Mucosa of descending colon (tissue), 3 donors: ENCODE results near the gene CACFD1. TPM values are rescaled to one million over a fixed set of nuclear protein-coding genes. Genes with fewer than 3 reads are reported as not detected.

Experiments
- ATAC-seq: fragments of 200-7000 bp; cut with Tn5 transposase; one replicate; pipeline ENCODE4 v1.9.1; 2020; ENCODE audit warnings: mild to moderate bottlenecking, moderate library complexity
- DNase-seq, 3 donors: peaks; one replicate each; pipeline ENCODE4 v3.0.0-alpha.2; 2020
- H3K36me3 ChIP-seq: fragments of 200-600 bp; one replicate; pipeline ENCODE4 v1.8.0; 2021; ENCODE audit warnings: low read depth, mild to moderate bottlenecking
- H3K4me1 ChIP-seq: fragments of 200-600 bp; one replicate; pipeline ENCODE4 v1.8.0; 2021; ENCODE audit warnings: low read depth, mild to moderate bottlenecking
- H3K4me3 ChIP-seq: fragments of 200-600 bp; one replicate; pipeline ENCODE4 v1.8.0; 2021; ENCODE audit warnings: mild to moderate bottlenecking
- H3K9me3 ChIP-seq: fragments of 200-600 bp; one replicate; pipeline ENCODE4 v1.8.0; 2021; ENCODE audit warnings: mild to moderate bottlenecking
- intact Hi-C, 2 donors: fragments of 100-400 bp; cut with DNase I in 1 of 2; cut with micrococcal nuclease in 1 of 2; formaldehyde crosslinking; loops; one replicate each; pipeline versions ENCODE4 v1.11.0 to v1.11.1; 2022; cut with DNase I, micrococcal nuclease
- total RNA-seq, 3 donors: library from RNA; stranded (reverse); fragmentation: NEBNext Ultra II Directional in 2 of 3; extraction: Animal tissue kit (Norgen Biotek cat#: 25700) in 2 of 3; gene quantifications; one replicate each; pipeline versions ENCODE4 v1.2.1 to v1.2.4, GENCODE V29; 2021 to 2023
- TF ChIP-seq, protein P1 (sequence below): fragments of 200-600 bp; IDR thresholded peaks from one replicate; pipeline ENCODE4 v1.8.0; 2022; ENCODE audit warnings: antibody characterized with exemption, mild to moderate bottlenecking
- donor health status: DM: no; HTN: no; CAD: no; lungs with moderate emphysema.
- donor health status: DM: no; HTN: no; CAD: no.
- donor health status: DM: no; HTN: yes; CAD: no.

CACFD1 gene
- total RNA-seq, 3 donors from 2014 or later, result 42.7 to 84.2 (median 54.1) TPM

- intact Hi-C loops, result no loop called here
- Histone ChIP-seq H3K4me1 (peaks cover 9% of the 10 kb centered on the region), H3K4me3 (no peak overlapping the region), H3K36me3 (no peaks in the 10 kb centered on the region), H3K9me3 (no peaks in the 10 kb centered on the region)
- DNase-seq (peak in 1 of 3 donors; percentile 2), ATAC-seq (no peak)
- TF ChIP-seq, protein P1, sequence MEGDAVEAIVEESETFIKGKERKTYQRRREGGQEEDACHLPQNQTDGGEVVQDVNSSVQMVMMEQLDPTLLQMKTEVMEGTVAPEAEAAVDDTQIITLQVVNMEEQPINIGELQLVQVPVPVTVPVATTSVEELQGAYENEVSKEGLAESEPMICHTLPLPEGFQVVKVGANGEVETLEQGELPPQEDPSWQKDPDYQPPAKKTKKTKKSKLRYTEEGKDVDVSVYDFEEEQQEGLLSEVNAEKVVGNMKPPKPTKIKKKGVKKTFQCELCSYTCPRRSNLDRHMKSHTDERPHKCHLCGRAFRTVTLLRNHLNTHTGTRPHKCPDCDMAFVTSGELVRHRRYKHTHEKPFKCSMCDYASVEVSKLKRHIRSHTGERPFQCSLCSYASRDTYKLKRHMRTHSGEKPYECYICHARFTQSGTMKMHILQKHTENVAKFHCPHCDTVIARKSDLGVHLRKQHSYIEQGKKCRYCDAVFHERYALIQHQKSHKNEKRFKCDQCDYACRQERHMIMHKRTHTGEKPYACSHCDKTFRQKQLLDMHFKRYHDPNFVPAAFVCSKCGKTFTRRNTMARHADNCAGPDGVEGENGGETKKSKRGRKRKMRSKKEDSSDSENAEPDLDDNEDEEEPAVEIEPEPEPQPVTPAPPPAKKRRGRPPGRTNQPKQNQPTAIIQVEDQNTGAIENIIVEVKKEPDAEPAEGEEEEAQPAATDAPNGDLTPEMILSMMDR, result no peak
Observed at GRCh38 chr9:133495327-133496293, 35.8 kb downstream of the CACFD1 start.

- H3K36me3 ChIP-seq, result no peaks in the 10 kb centered on the region
- DNase-seq (peak in 1 of 3 donors; percentile 44), ATAC-seq (no peak)
- peaks cover 8% of the 10 kb centered on the region for H3K9me3 ChIP-seq
- H3K4me1 ChIP-seq, result peaks cover 9% of the 10 kb centered on the region
- TF ChIP-seq, protein P1, result no peak
- H3K4me3 ChIP-seq, result no peak overlapping the region
- intact Hi-C loops, result no loop called here
Observed at GRCh38 chr9:133496861-133497842, 37.4 kb downstream of the CACFD1 start.

DNA sequence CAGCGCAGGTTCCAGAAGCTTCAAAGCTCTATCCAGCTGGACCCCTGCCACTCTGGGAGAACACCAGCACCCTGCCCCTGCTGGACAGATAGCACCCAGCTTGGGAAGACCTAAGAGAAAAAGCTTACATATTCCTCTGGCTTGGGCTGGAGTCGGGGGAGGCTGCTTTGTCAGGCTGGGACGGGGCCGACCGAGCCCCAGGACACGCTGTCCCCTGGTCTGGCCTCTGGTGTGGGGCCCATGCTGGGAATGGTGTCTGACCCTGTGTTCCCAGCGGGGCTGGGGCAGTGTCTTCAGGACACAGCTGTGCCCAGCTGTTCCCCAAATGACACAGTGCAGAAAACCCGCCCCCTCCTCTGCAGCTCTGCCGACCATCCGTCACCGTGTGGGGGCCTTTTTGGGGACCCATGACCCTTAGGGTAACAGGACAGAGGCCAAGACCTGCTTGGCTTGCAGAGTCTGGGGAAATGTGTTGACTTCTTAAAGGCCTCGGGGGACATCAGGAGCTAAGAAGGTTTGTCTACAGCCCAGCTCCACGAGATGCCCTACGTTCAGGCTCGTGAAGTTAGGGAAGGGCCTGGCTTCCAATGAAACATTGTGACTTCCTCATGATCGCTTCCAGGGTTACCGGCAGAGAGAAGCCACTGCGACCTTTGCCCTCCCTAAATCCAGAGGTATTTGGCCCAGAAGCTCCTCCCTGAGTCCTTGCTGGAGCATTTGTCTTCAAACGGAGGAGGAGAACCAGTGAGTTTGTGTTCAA, 39.5 kb downstream of the CACFD1 start:
- TF ChIP-seq, protein P1, result no peak
- H3K4me3 ChIP-seq, result no peak overlapping the region
- DNase-seq (peak in 1 of 3 donors; percentile 36), ATAC-seq (peak; percentile 23)
- peaks cover 9% of the 10 kb centered on the region for H3K4me1 ChIP-seq
- H3K9me3 ChIP-seq, result peaks cover 15% of the 10 kb centered on the region
- intact Hi-C loops, result no loop called here
- H3K36me3 ChIP-seq, result no peaks in the 10 kb centered on the region

DNA sequence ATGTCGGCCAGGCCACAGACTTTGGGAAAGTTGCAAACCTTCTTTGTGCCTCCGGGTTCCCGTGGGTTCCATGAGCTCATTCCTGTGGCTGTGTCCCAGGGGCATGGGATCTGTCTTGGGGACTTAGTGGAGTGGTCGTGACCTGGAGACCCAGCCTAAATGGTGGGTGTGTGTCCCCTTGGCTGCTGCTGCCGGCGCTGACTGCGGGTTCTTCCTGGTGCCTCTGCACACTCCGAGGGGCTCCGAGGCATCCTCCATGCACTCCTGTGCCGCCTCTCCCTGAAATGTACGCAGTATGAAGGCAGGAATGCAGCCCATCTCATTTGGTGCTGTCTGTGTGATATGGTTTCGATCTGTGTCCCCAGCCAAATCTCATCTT, 40.1 kb downstream of the CACFD1 start:
- intact Hi-C loops, result no loop called here
- DNase-seq, result peak in 1 of 3 donors; percentile 23
- no peak for ATAC-seq
- peaks cover 9% of the 10 kb centered on the region for H3K4me1 ChIP-seq
- no peak overlapping the region for H3K4me3 ChIP-seq
- no peaks in the 10 kb centered on the region for H3K36me3 ChIP-seq
- TF ChIP-seq, protein P1, result no peak
- H3K9me3 ChIP-seq, result peaks cover 15% of the 10 kb centered on the region

DNA sequence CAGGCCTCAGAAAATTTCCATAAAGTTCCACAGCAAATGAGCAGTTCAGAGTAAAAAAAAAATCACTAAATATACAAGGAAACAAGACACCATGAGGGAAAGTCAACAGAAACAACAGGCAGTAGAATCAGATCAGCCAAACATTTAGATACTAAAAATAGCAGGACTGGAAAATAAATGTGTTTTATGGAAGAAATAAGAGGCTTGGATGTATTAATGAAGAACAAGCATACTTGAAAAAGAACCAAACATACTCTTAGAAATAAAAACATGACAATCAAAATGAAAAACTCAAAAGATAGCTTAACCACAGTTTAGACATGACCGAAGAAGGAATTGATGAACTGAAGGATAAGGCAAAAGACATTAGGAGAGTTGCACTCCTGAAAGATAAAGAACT, 42.3 kb downstream of the CACFD1 start:
- no peak for ATAC-seq
- H3K36me3 ChIP-seq, result no peaks in the 10 kb centered on the region
- H3K4me3 ChIP-seq, result no peak overlapping the region
- intact Hi-C loops, result no loop called here
- H3K9me3 ChIP-seq, result peaks cover 15% of the 10 kb centered on the region
- DNase-seq, result no peak
- TF ChIP-seq, protein P1, result no peak
- H3K4me1 ChIP-seq, result peaks cover 9% of the 10 kb centered on the region
